ENCODE measurements around the gene KRTAP10-8.

The KRTAP10-8 gene

GRCh38 chr21:44650973-44651675, 39.2 kb downstream of the KRTAP10-8 start:
- Histone ChIP-seq H3K23ac (ENCODE audit: low read depth, low read length, poor library complexity) (no peak overlapping the region), H3K18ac (ENCODE audit: low read length) (peak overlapping the region; percentile 23), H3K9ac (ENCODE audit: low read depth, low read length, poor library complexity) (no peak overlapping the region), H2BK120ac (ENCODE audit: low read depth, low read length) (no peak overlapping the region), H3K4ac (ENCODE audit: low read length) (no peak overlapping the region), H2BK5ac (ENCODE audit: low read length) (no peak overlapping the region), H2BK15ac (ENCODE audit: low read length) (peak overlapping the region; percentile 12), H3K4me3 (ENCODE audit: low read length in 2 of 2) (no peak overlapping the region), H3K14ac (ENCODE audit: low read length) (no peak overlapping the region), H3K9me3 (replicated peaks in 1 of 2; ENCODE audit: control insufficient read depth in 2 of 2, insufficient read depth in 1 of 2, low read depth in 1 of 2, low read length in 2 of 2) (peaks cover 0 to 2% of the 10 kb centered on the region in 2 donors), H3K4me2 (ENCODE audit: insufficient read depth, low read length, poor library complexity, severe bottlenecking) (no peak overlapping the region), H3K4me1 (ENCODE audit: control insufficient read depth in 2 of 2, insufficient read depth in 1 of 2, low read depth in 1 of 2, low read length in 2 of 2) (peaks cover 0 to 3% of the 10 kb centered on the region in 2 donors), H4K8ac (ENCODE audit: low read depth, low read length) (no peak overlapping the region), H3K27me3 (ENCODE audit: control insufficient read depth in 3 of 3, insufficient read depth in 3 of 3, low read depth in 1 of 3, low read length in 3 of 3) (peaks cover 0 to 15% (median 0%) of the 10 kb centered on the region in 3 experiments), H2BK12ac (ENCODE audit: low read length) (no peak overlapping the region), H2AFZ (ENCODE audit: low read length) (no peak overlapping the region), H4K91ac (ENCODE audit: low read depth, low read length, poor library complexity) (no peak overlapping the region), H2AK5ac (ENCODE audit: low read depth, low read length) (no peak overlapping the region), H3K79me1 (ENCODE audit: low read depth, low read length) (no peaks in the 10 kb centered on the region), H3K36me3 (replicated peaks in 1 of 2; ENCODE audit: control insufficient read depth in 2 of 2, insufficient read depth in 2 of 2, low read length in 2 of 2) (no peaks in the 10 kb centered on the region), H3K27ac (replicated peaks; ENCODE audit: low read length) (no peak overlapping the region)
- DNase-seq (ENCODE audit: low spot score): no peak
- no CpG with 5 or more reads among the region's 12 CpGs for WGBS, 2 donors (ENCODE audit: extremely low coverage in 2 of 2, insufficient read length in 2 of 2, insufficient replicate concordance in 1 of 2)

GRCh38 chr21:44653123-44653522, 41.2 kb downstream of the KRTAP10-8 start:
- Histone ChIP-seq H2BK12ac (ENCODE audit: low read length) (no peak overlapping the region), H3K27ac (replicated peaks; ENCODE audit: low read length) (no peak overlapping the region), H3K23ac (ENCODE audit: low read depth, low read length, poor library complexity) (no peak overlapping the region), H4K91ac (ENCODE audit: low read depth, low read length, poor library complexity) (no peak overlapping the region), H3K27me3 (ENCODE audit: control insufficient read depth in 3 of 3, insufficient read depth in 3 of 3, low read depth in 1 of 3, low read length in 3 of 3) (peaks cover 0 to 1% (median 0%) of the 10 kb centered on the region in 3 experiments), H3K4me1 (ENCODE audit: control insufficient read depth in 2 of 2, insufficient read depth in 1 of 2, low read depth in 1 of 2, low read length in 2 of 2) (no peaks in the 10 kb centered on the region), H2BK15ac (ENCODE audit: low read length) (no peak overlapping the region), H3K36me3 (replicated peaks in 1 of 2; ENCODE audit: control insufficient read depth in 2 of 2, insufficient read depth in 2 of 2, low read length in 2 of 2) (no peaks in the 10 kb centered on the region), H3K9ac (ENCODE audit: low read depth, low read length, poor library complexity) (no peak overlapping the region), H4K8ac (ENCODE audit: low read depth, low read length) (no peak overlapping the region), H3K14ac (ENCODE audit: low read length) (no peak overlapping the region), H3K79me1 (ENCODE audit: low read depth, low read length) (no peaks in the 10 kb centered on the region), H3K4ac (ENCODE audit: low read length) (no peak overlapping the region), H3K4me2 (ENCODE audit: insufficient read depth, low read length, poor library complexity, severe bottlenecking) (no peak overlapping the region), H3K18ac (ENCODE audit: low read length) (no peak overlapping the region), H2BK120ac (ENCODE audit: low read depth, low read length) (no peak overlapping the region), H2AFZ (ENCODE audit: low read length) (no peak overlapping the region), H2BK5ac (ENCODE audit: low read length) (no peak overlapping the region), H3K4me3 (ENCODE audit: low read length in 2 of 2) (no peak overlapping the region), H2AK5ac (ENCODE audit: low read depth, low read length) (no peak overlapping the region), H3K9me3 (replicated peaks in 1 of 2; ENCODE audit: control insufficient read depth in 2 of 2, insufficient read depth in 1 of 2, low read depth in 1 of 2, low read length in 2 of 2) (peaks cover 0 to 6% of the 10 kb centered on the region in 2 donors)
- no CpG with 5 or more reads among the region's 14 CpGs for WGBS, 2 donors (ENCODE audit: extremely low coverage in 2 of 2, insufficient read length in 2 of 2, insufficient replicate concordance in 1 of 2)
- DNase-seq (ENCODE audit: low spot score): no peak

- peaks cover 0 to 6% of the 10 kb centered on the region in 2 donors for H3K9me3 ChIP-seq (replicated peaks in 1 of 2; ENCODE audit: control insufficient read depth in 2 of 2, insufficient read depth in 1 of 2, low read depth in 1 of 2, low read length in 2 of 2)
- no peak overlapping the region for H3K4me2 ChIP-seq (ENCODE audit: insufficient read depth, low read length, poor library complexity, severe bottlenecking)
- H2BK12ac ChIP-seq (ENCODE audit: low read length): peak overlapping the region; percentile 59
- H2AK5ac ChIP-seq (ENCODE audit: low read depth, low read length): peak overlapping the region; percentile 66
- no peak overlapping the region for H3K27ac ChIP-seq (replicated peaks; ENCODE audit: low read length)
- no peaks in the 10 kb centered on the region for H3K36me3 ChIP-seq (replicated peaks in 1 of 2; ENCODE audit: control insufficient read depth in 2 of 2, insufficient read depth in 2 of 2, low read length in 2 of 2)
- no peaks in the 10 kb centered on the region for H3K27me3 ChIP-seq (ENCODE audit: control insufficient read depth in 3 of 3, insufficient read depth in 3 of 3, low read depth in 1 of 3, low read length in 3 of 3)
- peak overlapping the region; percentile 77 for H2BK15ac ChIP-seq (ENCODE audit: low read length)
- H3K9ac ChIP-seq (ENCODE audit: low read depth, low read length, poor library complexity): no peak overlapping the region
- H3K14ac ChIP-seq (ENCODE audit: low read length): peak overlapping the region; percentile 79
- H2BK5ac ChIP-seq (ENCODE audit: low read length): no peak overlapping the region
- no CpG with 5 or more reads among the region's 17 CpGs for WGBS, 2 donors (ENCODE audit: extremely low coverage in 2 of 2, insufficient read length in 2 of 2, insufficient replicate concordance in 1 of 2)
- peaks cover 0 to under 1% of the 10 kb centered on the region in 2 donors for H3K4me1 ChIP-seq (ENCODE audit: control insufficient read depth in 2 of 2, insufficient read depth in 1 of 2, low read depth in 1 of 2, low read length in 2 of 2)
- no peak overlapping the region for H3K4me3 ChIP-seq (ENCODE audit: low read length in 2 of 2)
- H3K4ac ChIP-seq (ENCODE audit: low read length): no peak overlapping the region
- no peak overlapping the region for H4K91ac ChIP-seq (ENCODE audit: low read depth, low read length, poor library complexity)
- no peak overlapping the region for H3K23ac ChIP-seq (ENCODE audit: low read depth, low read length, poor library complexity)
- DNase-seq (ENCODE audit: low spot score): no peak
- H4K8ac ChIP-seq (ENCODE audit: low read depth, low read length): no peak overlapping the region
- H3K79me1 ChIP-seq (ENCODE audit: low read depth, low read length): no peaks in the 10 kb centered on the region
- peak overlapping the region; percentile 44 for H2BK120ac ChIP-seq (ENCODE audit: low read depth, low read length)
- no peak overlapping the region for H2AFZ ChIP-seq (ENCODE audit: low read length)
- H3K18ac ChIP-seq (ENCODE audit: low read length): peak overlapping the region; percentile 31
These were observed 42.0 kb downstream of the KRTAP10-8 start for GRCh38 chr21:44653656-44654575.
